GM19395 (cell line): ENCODE measurements around the gene RAMP3.
"Not testable (repeated sequence)": the region's sequence is repeated elsewhere in the genome, so short reads cannot be mapped to it uniquely, and the experiment has no call there.

Source experiments
- ATAC-seq: cut with Tn5 transposase; IDR thresholded peaks from one replicate; pipeline ENCODE4 v1.9.1; 2021; ENCODE audit warnings: mild to moderate bottlenecking, moderate library complexity; ENCODE audit not compliant: unreplicated experiment

The RAMP3 gene

GRCh38 chr7:45156516-45157272 lies 897 bp upstream of the RAMP3 start:
- ATAC-seq: no peak

GRCh38 chr7:45157286-45157652 lies 322 bp upstream of the RAMP3 start:
- no peak for ATAC-seq

GRCh38 chr7:45158471-45158870 lies 880 bp downstream of the RAMP3 start:
- no peak for ATAC-seq

GRCh38 chr7:45159296-45159695 lies 1.7 kb downstream of the RAMP3 start:
- no peak for ATAC-seq

- peak; percentile 67 for ATAC-seq
Observed at GRCh38 chr7:45160417-45160881, 2.9 kb downstream of the RAMP3 start.

- ATAC-seq: no peak
Observed at GRCh38 chr7:45161138-45161537, 3.5 kb downstream of the RAMP3 start.

- ATAC-seq: no peak
Observed at GRCh38 chr7:45161842-45162241, 4.3 kb downstream of the RAMP3 start.

- no peak for ATAC-seq
Observed at GRCh38 chr7:45162311-45162845, 4.8 kb downstream of the RAMP3 start.

- ATAC-seq: no peak
Observed at GRCh38 chr7:45162943-45163691, 5.5 kb downstream of the RAMP3 start.

- ATAC-seq: no peak
Observed at GRCh38 chr7:45163692-45164052, 6.1 kb downstream of the RAMP3 start.

- ATAC-seq: not testable (repeated sequence)
Observed at GRCh38 chr7:45164271-45164670, 6.7 kb downstream of the RAMP3 start.

- ATAC-seq: no peak
Observed at GRCh38 chr7:45165857-45166256, 8.3 kb downstream of the RAMP3 start.

GRCh38 chr7:45171946-45172345 lies 14.4 kb downstream of the RAMP3 start:
- no peak for ATAC-seq

- ATAC-seq: no peak
Observed at GRCh38 chr7:45173596-45174327, 16.2 kb downstream of the RAMP3 start.

GRCh38 chr7:45174328-45174610 lies 16.7 kb downstream of the RAMP3 start:
- no peak for ATAC-seq

- ATAC-seq: no peak
Observed at GRCh38 chr7:45174966-45175765, 17.6 kb downstream of the RAMP3 start.

- no peak for ATAC-seq
Observed at GRCh38 chr7:45176091-45176490, 18.5 kb downstream of the RAMP3 start.

- no peak for ATAC-seq
Observed at GRCh38 chr7:45176886-45177731, 19.5 kb downstream of the RAMP3 start.

GRCh38 chr7:45177801-45178200 lies 20.2 kb downstream of the RAMP3 start:
- no peak for ATAC-seq
